H1 (cell line): ENCODE results near the gene FMNL1. TPM values are rescaled to one million over a fixed set of nuclear protein-coding genes. Genes with fewer than 3 reads are reported as not detected.

Experiments used
- CTCF ChIA-PET: fragments of 300-600 bp; sonication (Branson Sonifier 250); formaldehyde crosslinking; loops from one replicate; lab custom pipeline; 2021; ENCODE audit not compliant: partially characterized antibody; lab: Charles Lee
- POLR2A ChIA-PET: fragments of 300-600 bp; sonication (Branson Sonifier 250); formaldehyde crosslinking; loops from one replicate; lab custom pipeline; 2021; ENCODE audit warnings: inconsistent platforms; ENCODE audit not compliant: partially characterized antibody; lab: Charles Lee
- DNase-seq, 2 experiments: peaks; one replicate each; pipeline versions ENCODE4 v3.0.0 to v3.0.0-alpha.2; 2010 to 2022; ENCODE audit warnings: low spot score in 2 of 2, low read depth in 1 of 2, mixed read lengths in 1 of 2
- FAIRE-seq: peaks from 2 replicates; lab custom pipeline; 2011; peaks lifted over from hg19 to GRCh38; lab: Jason Lieb, UNC
- H2AFZ ChIP-seq: 2 replicates; pipeline ENCODE4 v1.8.1; 2012; ENCODE audit warnings: low read length, inconsistent platforms
- H2AK5ac ChIP-seq: 2 replicates; pipeline ENCODE4 v1.6.1; 2013; ENCODE audit warnings: low read depth, low read length
- H2BK120ac ChIP-seq: replicated peaks from 2 replicates; pipeline ENCODE3; 2013; ENCODE audit warnings: low read depth, low read length, inconsistent platforms
- H2BK12ac ChIP-seq: 2 replicates; pipeline ENCODE4 v1.6.1; 2013; ENCODE audit warnings: low read depth, low read length
- H2BK15ac ChIP-seq: 2 replicates; pipeline ENCODE4 v1.6.1; 2013; ENCODE audit warnings: low read length
- H2BK20ac ChIP-seq: 2 replicates; pipeline ENCODE4 v1.6.1; 2013; ENCODE audit warnings: low read length
- H2BK5ac ChIP-seq: 2 replicates; pipeline ENCODE4 v1.6.1; 2013; ENCODE audit warnings: low read depth, low read length
- H3K14ac ChIP-seq: 2 replicates; pipeline ENCODE4 v1.6.1; 2013; ENCODE audit warnings: inconsistent platforms; ENCODE audit not compliant: insufficient read length
- H3K18ac ChIP-seq: 2 replicates; pipeline ENCODE4 v1.6.1; 2013; ENCODE audit warnings: low read length; ENCODE audit errors: extremely low read depth
- H3K23ac ChIP-seq: 2 replicates; pipeline ENCODE4 v1.6.1; 2013; ENCODE audit warnings: inconsistent platforms; ENCODE audit not compliant: insufficient read length
- H3K23me2 ChIP-seq: 2 replicates; pipeline ENCODE4 v1.6.1; 2013; ENCODE audit warnings: low read depth, low read length
- H3K27ac ChIP-seq: 2 replicates; pipeline ENCODE4 v1.6.1; 2011; ENCODE audit warnings: low read depth, low read length, inconsistent platforms
- H3K27me3 ChIP-seq, 4 experiments: replicated peaks in 1 of 4; 1 replicate in 1 of 4; 2 replicates in 3 of 4; pipeline versions ENCODE4 v1.6.1 to v1.8.1; 2011 to 2013; ENCODE audit warnings: low read length in 3 of 4, mild to moderate bottlenecking in 3 of 4, inconsistent platforms in 2 of 4, mixed read lengths in 2 of 4, moderate library complexity in 1 of 4; ENCODE audit not compliant: control insufficient read depth in 3 of 4, insufficient read depth in 3 of 4; ENCODE audit errors: extremely low read depth in 1 of 4
- H3K36me3 ChIP-seq, 4 experiments: 2 replicates each; pipeline versions ENCODE4 v1.6.1 to v1.8.1; 2011 to 2013; ENCODE audit warnings: mild to moderate bottlenecking in 4 of 4, low read length in 3 of 4, moderate library complexity in 2 of 4, control low read depth in 1 of 4, inconsistent platforms in 1 of 4; ENCODE audit not compliant: insufficient read depth in 4 of 4, control insufficient read depth in 2 of 4
- H3K4ac ChIP-seq: replicated peaks from 2 replicates; pipeline ENCODE3; 2013; ENCODE audit warnings: low read length, low read depth, mixed read lengths, inconsistent platforms; ENCODE audit not compliant: insufficient read length
- H3K4me1 ChIP-seq, 4 experiments: replicated peaks in 1 of 4; 1 replicate in 1 of 4; 2 replicates in 3 of 4; pipeline versions ENCODE4 v1.6.1 to v1.8.1; 2011 to 2013; ENCODE audit warnings: low read length in 3 of 4, inconsistent platforms in 2 of 4, mixed read lengths in 1 of 4; ENCODE audit not compliant: insufficient read depth in 4 of 4, control insufficient read depth in 3 of 4
- H3K4me2 ChIP-seq, 2 experiments: 2 replicates each; pipeline versions ENCODE4 v1.6.1 to v1.8.1; 2011 to 2013; ENCODE audit warnings: low read depth in 2 of 2, low read length in 2 of 2, control low read depth in 1 of 2, inconsistent platforms in 1 of 2, mild to moderate bottlenecking in 1 of 2; ENCODE audit not compliant: insufficient read depth in 1 of 2
- H3K4me3 ChIP-seq, 4 experiments: fragments of 200-600, 300-600 bp in 1 of 4; sonication (generic), shearing (Covaris generic), sonication (Bioruptor Twin) in 1 of 4; 2 replicates each; pipeline versions ENCODE4 v1.5.1 to v1.8.1; 2011 to 2016; ENCODE audit warnings: low read length in 4 of 4, low read depth in 3 of 4, control low read depth in 2 of 4, inconsistent platforms in 2 of 4, mild to moderate bottlenecking in 2 of 4, mixed read lengths in 1 of 4, moderate library complexity in 1 of 4; ENCODE audit not compliant: insufficient read depth in 2 of 4; ENCODE audit errors: extremely low read depth in 1 of 4
- H3K56ac ChIP-seq: replicated peaks from 2 replicates; pipeline ENCODE3; 2013; ENCODE audit warnings: low read depth, mild to moderate bottlenecking, mixed read lengths, low read length, inconsistent platforms; ENCODE audit not compliant: insufficient read length
- H3K79me1 ChIP-seq: 2 replicates; pipeline ENCODE4 v1.6.1; 2013; ENCODE audit warnings: low read depth, low read length, control low read depth
- H3K79me2 ChIP-seq, 2 experiments: 2 replicates each; pipeline versions ENCODE4 v1.6.1 to v1.8.1; 2012 to 2013; ENCODE audit warnings: low read length in 2 of 2, mild to moderate bottlenecking in 2 of 2, inconsistent platforms in 1 of 2; ENCODE audit not compliant: insufficient read depth in 2 of 2, control insufficient read depth in 1 of 2
- H3K9ac ChIP-seq, 4 experiments: replicated peaks in 1 of 4; 1 replicate in 1 of 4; 2 replicates in 3 of 4; pipeline versions ENCODE4 v1.6.1 to v1.8.1; 2011 to 2013; ENCODE audit warnings: low read depth in 3 of 4, low read length in 3 of 4, control low read depth in 2 of 4, mild to moderate bottlenecking in 2 of 4, moderate library complexity in 2 of 4, inconsistent platforms in 1 of 4; ENCODE audit errors: extremely low read depth in 1 of 4
- H3K9me3 ChIP-seq, 2 experiments: 2 replicates each; pipeline versions ENCODE4 v1.6.1 to v1.8.1; 2012 to 2013; ENCODE audit warnings: mild to moderate bottlenecking in 2 of 2, moderate library complexity in 2 of 2, control low read depth in 1 of 2, inconsistent platforms in 1 of 2, low read depth in 1 of 2, low read length in 1 of 2, mixed read lengths in 1 of 2; ENCODE audit not compliant: insufficient read depth in 2 of 2
- H4K20me1 ChIP-seq, 2 experiments: replicated peaks in 1 of 2; 2 replicates each; pipeline versions ENCODE3 to v1.8.1; 2011 to 2013; ENCODE audit warnings: inconsistent platforms in 2 of 2, low read length in 2 of 2, mild to moderate bottlenecking in 1 of 2; ENCODE audit not compliant: insufficient read depth in 2 of 2, control insufficient read depth in 1 of 2
- H4K5ac ChIP-seq: 2 replicates; pipeline ENCODE4 v1.6.1; 2013; ENCODE audit warnings: low read length, low read depth, mixed read lengths, inconsistent platforms; ENCODE audit not compliant: insufficient read length
- H4K8ac ChIP-seq: 2 replicates; pipeline ENCODE4 v1.8.0; 2013; ENCODE audit warnings: mild to moderate bottlenecking, moderate library complexity, low read length, inconsistent platforms; ENCODE audit not compliant: insufficient read depth; ENCODE audit errors: extremely low read depth
- H4K91ac ChIP-seq: replicated peaks from 2 replicates; pipeline ENCODE3; 2013; ENCODE audit warnings: low read length, mixed read lengths, inconsistent platforms; ENCODE audit not compliant: insufficient read length
- E2F6 ChIP-seq: IDR thresholded peaks from 2 replicates; pipeline ENCODE4 v1.6.1; 2012; ENCODE audit warnings: inconsistent platforms
- EP300 ChIP-seq, 2 experiments: IDR thresholded peaks; 1 replicate in 1 of 2; 2 replicates in 1 of 2; pipeline ENCODE4 v1.6.1; 2011 to 2012; ENCODE audit warnings: low read depth in 2 of 2, low read length in 2 of 2, mild to moderate bottlenecking in 2 of 2, borderline replicate concordance in 1 of 2, inconsistent platforms in 1 of 2, moderate library complexity in 1 of 2
- TAF1 ChIP-seq: IDR thresholded peaks from 2 replicates; pipeline ENCODE4 v1.6.1; 2011; ENCODE audit warnings: mild to moderate bottlenecking, low read depth, low read length
- WGBS, 2 experiments: shearing (Covaris generic) in 1 of 2; methylation state at CpG; one replicate each; pipeline versions ENCODE4 v1.1.6 to v1.1.7; 2013 to 2015; ENCODE audit warnings: low lambda C conversion rate in 2 of 2, mixed read lengths in 2 of 2, inconsistent platforms in 1 of 2, low coverage in 1 of 2, missing lambda C conversion rate in 1 of 2; ENCODE audit not compliant: insufficient replicate concordance in 2 of 2, insufficient coverage in 1 of 2, insufficient read length in 1 of 2; ENCODE audit errors: extremely low coverage in 1 of 2, missing lambda C conversion rate in 1 of 2; 5-methylcytosine and 5-hydroxymethylcytosine counted together
- polyA plus RNA-seq, 7 experiments: library from polyadenylated mRNA; depleted of rRNA in 3 of 7; stranded (reverse) in 5 of 7; unstranded in 2 of 7; fragments of >200 nt in 5 of 7; fragments of 200-250 nt in 2 of 7; gene quantifications; 1 replicate in 5 of 7; 2 replicates in 1 of 7; 4 replicates in 1 of 7; pipeline versions ENCODE4 v1.2.1 to v1.2.3, GENCODE V29; 2011 to 2013; ENCODE audit warnings: missing spikeins in 2 of 7, mixed read lengths in 2 of 7
- total RNA-seq: library from RNA; stranded (reverse); fragmentation: NEBNext Ultra II Directional; extraction: Animal tissue kit (Norgen Biotek cat#: 25700); gene quantifications from 2 replicates; pipeline ENCODE4 v1.2.1, GENCODE V29; 2021

Gene FMNL1
- total and polyA plus RNA-seq, 2 of the 8 experiments (the other 6 are each of a cell fraction or from before 2014, with no cell fraction given) = 2.5 to 8.6 TPM

GRCh38 chr17:45270828-45271418 lies 49.2 kb downstream of the FMNL1 start:
- no peak overlapping the region for H3K4me3 ChIP-seq
- no peak overlapping the region for H2AFZ ChIP-seq
- H4K8ac ChIP-seq = no peak overlapping the region
- H3K4me1 ChIP-seq = peaks cover 0 to 1% (median 0%) of the 10 kb centered on the region in 4 experiments; a peak in 1 of 7 replicates
- WGBS, 2 experiments = 75% methylated on average over 13 of the region's 13 CpGs; no CpG with 5 or more reads in 1 of the 2 experiments
- H4K5ac ChIP-seq = no peak overlapping the region
- H3K23me2 ChIP-seq = no peaks in the 10 kb centered on the region
- H2BK120ac ChIP-seq = no peak overlapping the region
- no peak overlapping the region for H3K9ac ChIP-seq
- no peak overlapping the region for H2BK5ac ChIP-seq
- ChIA-PET POLR2A (interaction anchor here (1.2 to 1.5 kb wide), 2 partner anchors 13 to 45 kb away, joined by 5 read pairs; partner anchors contain the start of gene MAP3K14), CTCF (interaction anchor here (0.6 to 29.1 kb wide), 33 partner anchors 8 to 169 kb away, joined by 3 to 579 read pairs (median 5); partner anchors contain the start of genes HEXIM1, MAP3K14 and SPATA32)
- H3K4ac ChIP-seq = no peak overlapping the region
- H3K23ac ChIP-seq = no peak overlapping the region
- no peak overlapping the region for H4K91ac ChIP-seq
- H3K79me2 ChIP-seq = no peaks in the 10 kb centered on the region
- no peaks in the 10 kb centered on the region for H4K20me1 ChIP-seq
- no peak overlapping the region for H3K56ac ChIP-seq
- peaks cover 4 to 15% (median 11%) of the 10 kb centered on the region in 4 experiments for H3K36me3 ChIP-seq
- no peak for FAIRE-seq
- no peak overlapping the region for H3K14ac ChIP-seq
- no peak overlapping the region for H3K27ac ChIP-seq
- H3K18ac ChIP-seq = no peak overlapping the region
- H3K9me3 ChIP-seq = no peaks in the 10 kb centered on the region
- H2BK20ac ChIP-seq = no peak overlapping the region
- no peaks in the 10 kb centered on the region for H3K27me3 ChIP-seq
- H2AK5ac ChIP-seq = no peak overlapping the region
- no peak overlapping the region for H3K4me2 ChIP-seq
- peak in 1 of 2 experiments; percentile 91 for DNase-seq
- H2BK12ac ChIP-seq = no peak overlapping the region
- H3K79me1 ChIP-seq = no peaks in the 10 kb centered on the region
- H2BK15ac ChIP-seq = no peak overlapping the region
- TF ChIP-seq E2F6 = 0 out of 2 replicates have a peak, but pooled peaks have one; percentile 21
- TF ChIP-seq EP300 (IDR thresholded peaks at IDR 0.05; ENCODE audit: borderline replicate concordance in 1 of 2, low read depth in 2 of 2, low read length in 2 of 2) = no peak
- no peak for TF ChIP-seq TAF1
